OCI-LY7 (cell line): ENCODE measurements around the gene HOGA1. TPM values are rescaled to one million over a fixed set of nuclear protein-coding genes. Genes with fewer than 3 reads are reported as not detected.

Experiments
- BruUV-seq: library from RNA; stranded (reverse); fragments of 400-500 nt; replicated peaks from 2 replicates; lab custom pipeline; 2021; lab: Mats Ljungman, UMichigan
- CTCF ChIA-PET: fragments of 300-600 bp; sonication (Branson Sonifier 250); formaldehyde crosslinking; loops from one replicate; lab custom pipeline; 2022; ENCODE audit warnings: antibody characterized with exemption; ENCODE audit not compliant: unreplicated experiment; lab: Charles Lee
- POLR2A ChIA-PET: fragments of 300-600 bp; sonication (Branson Sonifier 250); formaldehyde crosslinking; loops from one replicate; lab custom pipeline; 2022; ENCODE audit warnings: antibody characterized with exemption; lab: Charles Lee
- DNase-seq: peaks from one replicate; pipeline ENCODE4 v3.0.0-alpha.2; 2015; ENCODE audit warnings: low spot score
- H2AFZ ChIP-seq: fragments of 200-600 bp; sonication (generic), shearing (Covaris generic); 2 replicates; pipeline ENCODE4 v1.6.1; 2014; ENCODE audit warnings: mild to moderate bottlenecking, antibody characterized with exemption, low read length, moderate library complexity
- H3K27ac ChIP-seq: fragments of 200-600 bp; sonication (generic); 2 replicates; pipeline ENCODE4 v1.5.1; 2014; ENCODE audit warnings: mixed run types, low read depth, mild to moderate bottlenecking, moderate library complexity, low read length, inconsistent platforms; ENCODE audit not compliant: poor library complexity, severe bottlenecking
- H3K36me3 ChIP-seq: fragments of 200-600 bp; sonication (generic); 2 replicates; pipeline ENCODE4 v1.6.1; 2014; ENCODE audit warnings: mild to moderate bottlenecking, antibody characterized with exemption, low read length, moderate library complexity, mixed read lengths; ENCODE audit not compliant: insufficient read depth
- H3K4me1 ChIP-seq: fragments of 200-600 bp; sonication (generic); 2 replicates; pipeline ENCODE4 v1.5.1; 2014; ENCODE audit warnings: mild to moderate bottlenecking, low read length; ENCODE audit not compliant: insufficient read depth, poor library complexity, severe bottlenecking
- H3K4me2 ChIP-seq: fragments of 200-600 bp; sonication (generic); 2 replicates; pipeline ENCODE4 v1.6.1; 2014; ENCODE audit warnings: mild to moderate bottlenecking, low read length
- H3K4me3 ChIP-seq: fragments of 200-600 bp; sonication (generic); 2 replicates; pipeline ENCODE4 v1.5.1; 2014; ENCODE audit warnings: mild to moderate bottlenecking, low read depth, low read length; ENCODE audit not compliant: poor library complexity, severe bottlenecking
- H3K79me2 ChIP-seq: fragments of 200-600 bp; sonication (generic); 2 replicates; pipeline ENCODE4 v1.6.1; 2016; ENCODE audit warnings: low read depth, mild to moderate bottlenecking, low read length, moderate library complexity, mixed read lengths; ENCODE audit not compliant: insufficient read depth
- H3K9me2 ChIP-seq: fragments of 200-600 bp; sonication (generic); 2 replicates; pipeline ENCODE4 v1.6.1; 2016; ENCODE audit warnings: mild to moderate bottlenecking, low read length, mixed read lengths; ENCODE audit not compliant: insufficient read depth
- H3K9me3 ChIP-seq: fragments of 200-600 bp; sonication (generic); 2 replicates; pipeline ENCODE4 v1.6.1; 2014; ENCODE audit warnings: mild to moderate bottlenecking, mixed run types, low read length, mixed read lengths
- H4K20me1 ChIP-seq: fragments of 200-600 bp; sonication (generic); 2 replicates; pipeline ENCODE4 v1.6.1; 2014; ENCODE audit warnings: mild to moderate bottlenecking, antibody characterized with exemption, low read length, moderate library complexity, mixed read lengths; ENCODE audit not compliant: insufficient read depth
- CTCF ChIP-seq: fragments of 200-600 bp; sonication (generic); conservative IDR thresholded peaks from 2 replicates; pipeline ENCODE4 v1.5.1; 2014; ENCODE audit warnings: mild to moderate bottlenecking, antibody characterized with exemption, low read length, moderate library complexity, mixed read lengths
- EZH2phosphoT487 ChIP-seq: fragments of 200-600 bp; sonication (generic); IDR thresholded peaks from 2 replicates; pipeline ENCODE4 v1.6.1; 2018; ENCODE audit warnings: low read depth, borderline replicate concordance, mild to moderate bottlenecking, mixed run types, antibody characterized with exemption, low read length, moderate library complexity, mixed read lengths
- intact Hi-C: fragments of 100-400 bp; cut with micrococcal nuclease; formaldehyde crosslinking; loops from one replicate; pipeline ENCODE4 v1.10.0; 2022; ENCODE audit not compliant: unreplicated experiment
- total RNA-seq, 2 experiments: library from RNA; depleted of rRNA in 1 of 2; stranded (reverse); fragments of >200 nt in 1 of 2; shearing (Covaris generic) in 1 of 2; gene quantifications; 2 replicates each; pipeline ENCODE4 v1.2.3, GENCODE V29; 2014 to 2022

The HOGA1 gene
- total RNA-seq, 2 experiments from 2014 or later = 0.25 TPM; not detected in 1

DNA sequence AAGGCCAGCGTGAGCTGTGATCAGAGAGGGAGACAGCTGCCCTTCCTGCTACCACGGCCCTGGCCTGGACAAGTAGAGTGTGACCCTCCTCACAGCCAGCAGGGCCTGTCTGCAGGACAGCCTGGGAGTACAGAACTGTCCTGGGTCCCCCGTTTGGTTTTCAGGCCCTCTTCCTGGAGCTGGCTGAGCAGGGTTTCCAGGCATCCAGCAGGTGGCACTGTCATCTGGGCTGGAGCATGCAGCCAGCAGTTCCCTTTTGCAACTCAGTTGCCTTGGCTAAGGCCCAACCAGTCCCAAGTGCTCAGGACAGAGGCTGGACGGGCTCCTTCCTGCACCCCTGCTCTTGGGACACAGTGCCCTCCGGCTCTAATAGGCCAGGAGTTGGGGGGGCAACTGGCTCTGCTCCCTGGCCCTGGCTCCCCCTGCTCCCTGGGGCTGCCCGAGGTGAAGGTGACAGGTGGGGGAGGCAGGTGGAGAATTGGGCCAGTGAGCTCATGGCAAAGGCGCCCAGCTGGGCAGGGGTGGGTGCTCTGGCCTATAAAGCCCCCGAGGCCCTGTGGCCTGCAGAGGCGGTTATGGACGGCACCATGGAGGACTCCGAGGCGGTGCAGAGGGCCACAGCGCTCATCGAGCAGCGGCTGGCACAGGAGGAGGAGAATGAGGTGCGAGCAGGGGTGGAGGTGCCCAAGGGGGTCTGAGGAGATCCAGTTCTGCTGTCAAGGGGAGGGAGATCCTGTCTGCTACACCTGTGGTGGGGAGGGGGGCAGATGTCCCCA, 11.8 kb upstream of the HOGA1 start, which contains the start of gene ANKRD2:
TSS of gene ANKRD2 (plus strand) at position 566 of the 776 bp plus-strand sequence. CDS start at position 576, 10 bp downstream.
- H3K4me1 ChIP-seq = no peaks in the 10 kb centered on the region
- DNase-seq = peak; percentile 74
- H3K4me3 ChIP-seq = no peak within 1 kb of the TSS
- ChIA-PET CTCF (interaction anchor here (0.6 to 1.6 kb wide), 4 partner anchors 10 to 58 kb away, joined by 3 to 5 read pairs (median 3); no protein-coding TSS in a partner anchor), POLR2A (interaction anchor here (1.3 kb wide), 1 partner anchor 38 kb away, joined by 3 read pairs; no protein-coding TSS in a partner anchor)
- BruUV-seq = no TSS peak
- no peaks in the 10 kb centered on the region for H3K36me3 ChIP-seq
- H3K9me3 ChIP-seq = no peaks in the 10 kb centered on the region
- H3K79me2 ChIP-seq = no peaks in the 10 kb centered on the region
- intact Hi-C loops = loop anchor here (1.0 to 5.0 kb wide), 2 partner anchors 40 to 160 kb away; no protein-coding TSS in a partner anchor
- no peaks in the 10 kb centered on the region for H4K20me1 ChIP-seq
- TF ChIP-seq CTCF (peak; percentile 92), EZH2phosphoT487 (no peak)
- H3K27ac ChIP-seq = no peak within 1 kb of the TSS
- no peak within 1 kb of the TSS for H3K4me2 ChIP-seq
- H3K9me2 ChIP-seq = no peaks in the 10 kb centered on the region
- no peak within 1 kb of the TSS for H2AFZ ChIP-seq

DNA sequence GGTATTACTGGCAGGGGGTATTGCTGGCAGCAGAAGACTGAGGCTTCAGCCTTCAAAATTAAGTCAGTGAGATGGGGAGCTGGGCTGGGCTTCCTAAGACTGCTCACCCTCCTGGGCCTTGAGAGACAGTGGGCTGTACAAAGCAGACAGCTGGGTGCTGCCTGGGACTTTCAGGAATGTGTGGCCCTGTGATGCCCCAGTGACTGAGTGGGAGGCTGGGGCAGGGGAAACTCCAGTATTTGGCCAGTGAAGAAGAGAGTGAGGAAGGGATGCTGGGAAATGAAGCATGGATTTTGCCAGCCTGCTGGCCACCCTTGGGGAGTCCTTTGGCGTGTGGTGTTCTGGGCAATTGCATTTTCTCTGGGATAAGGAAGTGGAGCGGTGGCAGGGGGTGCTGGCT, 11.2 kb upstream of the HOGA1 start:
- no peaks in the 10 kb centered on the region for H3K36me3 ChIP-seq
- TF ChIP-seq EZH2phosphoT487 = no peak
- no peak for TF ChIP-seq CTCF
- ChIA-PET POLR2A (interaction anchor here (1.3 kb wide), 1 partner anchor 38 kb away, joined by 3 read pairs; no protein-coding TSS in a partner anchor), CTCF (interaction anchor here (1.6 kb wide), 1 partner anchor 39 kb away, joined by 3 read pairs; no protein-coding TSS in a partner anchor)
- no peak overlapping the region for H3K4me3 ChIP-seq
- no TSS peak for BruUV-seq
- H3K9me2 ChIP-seq = no peaks in the 10 kb centered on the region
- H4K20me1 ChIP-seq = no peaks in the 10 kb centered on the region
- no peak for DNase-seq
- H3K27ac ChIP-seq = no peak overlapping the region
- H3K9me3 ChIP-seq = no peaks in the 10 kb centered on the region
- H3K79me2 ChIP-seq = no peaks in the 10 kb centered on the region
- H3K4me1 ChIP-seq = no peaks in the 10 kb centered on the region
- intact Hi-C loops = loop anchor here (5.0 kb wide), 1 partner anchor 159 kb away; no protein-coding TSS in a partner anchor
- H3K4me2 ChIP-seq = no peak overlapping the region
- H2AFZ ChIP-seq = no peak overlapping the region

DNA sequence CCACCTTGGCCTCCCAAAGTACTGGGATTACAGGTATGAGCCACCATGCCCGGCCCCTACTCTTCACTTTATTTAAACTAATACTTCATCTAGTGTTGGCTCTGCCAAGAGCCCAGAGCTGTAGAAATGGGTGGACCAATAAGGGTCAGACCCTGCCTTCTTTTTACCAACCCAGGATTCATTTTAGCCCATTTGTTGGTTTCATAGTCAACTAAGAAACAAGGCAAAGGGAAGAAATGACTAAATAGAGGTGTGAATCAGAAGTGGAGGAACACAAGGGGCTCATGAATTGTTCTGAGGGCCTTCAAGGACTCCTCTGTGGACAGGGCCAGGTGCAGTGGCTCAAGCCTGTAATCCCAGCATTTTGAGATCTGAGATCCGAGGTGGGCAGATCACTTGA, 10.5 kb upstream of the HOGA1 start:
- no peaks in the 10 kb centered on the region for H3K79me2 ChIP-seq
- H3K4me3 ChIP-seq = no peak overlapping the region
- DNase-seq = no peak
- H3K4me1 ChIP-seq = no peaks in the 10 kb centered on the region
- no peaks in the 10 kb centered on the region for H3K36me3 ChIP-seq
- ChIA-PET CTCF (no interaction called here), POLR2A (no interaction called here)
- H3K4me2 ChIP-seq = no peak overlapping the region
- no peaks in the 10 kb centered on the region for H3K9me2 ChIP-seq
- H3K27ac ChIP-seq = no peak overlapping the region
- BruUV-seq = no TSS peak
- no peaks in the 10 kb centered on the region for H3K9me3 ChIP-seq
- intact Hi-C loops = loop anchor here (5.0 kb wide), 1 partner anchor 159 kb away; no protein-coding TSS in a partner anchor
- TF ChIP-seq EZH2phosphoT487 = no peak
- no peak for TF ChIP-seq CTCF
- no peaks in the 10 kb centered on the region for H4K20me1 ChIP-seq
- H2AFZ ChIP-seq = no peak overlapping the region
